ENCODE measurements around the gene MAGEB2.

The MAGEB2 gene

DNA sequence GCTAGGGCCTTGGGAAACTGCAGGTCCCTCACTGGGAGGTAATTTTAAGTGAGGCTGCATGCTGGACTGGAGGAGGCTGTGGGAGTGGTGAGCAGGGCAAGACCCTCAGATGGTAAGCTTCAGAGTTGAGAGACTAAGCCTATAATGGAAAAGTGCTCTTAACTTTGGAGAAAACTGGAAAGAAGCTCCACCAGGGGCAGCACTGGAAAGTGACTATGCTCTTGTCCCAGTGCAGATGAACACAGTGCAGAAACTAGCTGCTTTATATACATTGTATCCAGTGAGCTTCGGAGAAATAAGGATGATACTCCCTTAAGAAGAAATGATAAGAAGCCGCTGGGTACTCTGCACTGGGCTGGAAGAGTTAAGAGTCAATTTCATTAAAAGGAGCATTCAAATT lies 3.2 kb upstream of the MAGEB2 start:
- no peak overlapping the region for H3K4me3 ChIP-seq (replicated peaks in 1 of 2; ENCODE audit: low read depth in 2 of 2, low read length in 2 of 2)
- TF ChIP-seq, protein P1, sequence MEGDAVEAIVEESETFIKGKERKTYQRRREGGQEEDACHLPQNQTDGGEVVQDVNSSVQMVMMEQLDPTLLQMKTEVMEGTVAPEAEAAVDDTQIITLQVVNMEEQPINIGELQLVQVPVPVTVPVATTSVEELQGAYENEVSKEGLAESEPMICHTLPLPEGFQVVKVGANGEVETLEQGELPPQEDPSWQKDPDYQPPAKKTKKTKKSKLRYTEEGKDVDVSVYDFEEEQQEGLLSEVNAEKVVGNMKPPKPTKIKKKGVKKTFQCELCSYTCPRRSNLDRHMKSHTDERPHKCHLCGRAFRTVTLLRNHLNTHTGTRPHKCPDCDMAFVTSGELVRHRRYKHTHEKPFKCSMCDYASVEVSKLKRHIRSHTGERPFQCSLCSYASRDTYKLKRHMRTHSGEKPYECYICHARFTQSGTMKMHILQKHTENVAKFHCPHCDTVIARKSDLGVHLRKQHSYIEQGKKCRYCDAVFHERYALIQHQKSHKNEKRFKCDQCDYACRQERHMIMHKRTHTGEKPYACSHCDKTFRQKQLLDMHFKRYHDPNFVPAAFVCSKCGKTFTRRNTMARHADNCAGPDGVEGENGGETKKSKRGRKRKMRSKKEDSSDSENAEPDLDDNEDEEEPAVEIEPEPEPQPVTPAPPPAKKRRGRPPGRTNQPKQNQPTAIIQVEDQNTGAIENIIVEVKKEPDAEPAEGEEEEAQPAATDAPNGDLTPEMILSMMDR (IDR thresholded peaks at IDR 0.05; ENCODE audit: low read depth, low read length), result no peak

GRCh38 chrX:30217465-30217864 lies 2.1 kb downstream of the MAGEB2 start:
- TF ChIP-seq, protein P1 (IDR thresholded peaks at IDR 0.05; ENCODE audit: low read depth, low read length), result no peak
- DNase-seq (ENCODE audit: low read depth in 2 of 2), result no peak

More for the DNA sequence above, 3.2 kb upstream of the MAGEB2 start:
- DNase-seq (ENCODE audit: low read depth in 2 of 2), result no peak

DNA sequence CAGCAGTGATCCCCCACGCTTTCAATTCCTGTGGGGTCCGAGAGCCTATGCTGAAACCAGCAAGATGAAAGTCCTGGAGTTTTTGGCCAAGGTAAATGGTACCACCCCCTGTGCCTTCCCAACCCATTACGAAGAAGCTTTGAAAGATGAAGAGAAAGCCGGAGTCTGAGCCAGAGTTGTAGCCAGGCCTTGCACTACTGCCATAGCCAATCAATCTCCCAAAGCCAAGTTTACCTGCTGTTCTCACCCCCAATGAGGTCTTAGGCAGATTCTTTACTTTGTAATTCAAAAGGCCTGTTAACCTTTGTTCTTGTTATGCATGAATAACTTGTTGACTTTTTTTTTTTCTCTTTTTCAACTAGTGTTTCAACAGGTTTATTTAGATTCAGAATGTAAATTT lies 4.0 kb downstream of the MAGEB2 start:
- TF ChIP-seq, protein P1 (IDR thresholded peaks at IDR 0.05; ENCODE audit: low read depth, low read length), result no peak
- no peak overlapping the region for H3K4me3 ChIP-seq (replicated peaks in 1 of 2; ENCODE audit: low read depth in 2 of 2, low read length in 2 of 2)
- no peak for DNase-seq (ENCODE audit: low read depth in 2 of 2)

More at GRCh38 chrX:30217465-30217864, 2.1 kb downstream of the MAGEB2 start:
- no peak overlapping the region for H3K4me3 ChIP-seq (replicated peaks in 1 of 2; ENCODE audit: low read depth in 2 of 2, low read length in 2 of 2)

DNA sequence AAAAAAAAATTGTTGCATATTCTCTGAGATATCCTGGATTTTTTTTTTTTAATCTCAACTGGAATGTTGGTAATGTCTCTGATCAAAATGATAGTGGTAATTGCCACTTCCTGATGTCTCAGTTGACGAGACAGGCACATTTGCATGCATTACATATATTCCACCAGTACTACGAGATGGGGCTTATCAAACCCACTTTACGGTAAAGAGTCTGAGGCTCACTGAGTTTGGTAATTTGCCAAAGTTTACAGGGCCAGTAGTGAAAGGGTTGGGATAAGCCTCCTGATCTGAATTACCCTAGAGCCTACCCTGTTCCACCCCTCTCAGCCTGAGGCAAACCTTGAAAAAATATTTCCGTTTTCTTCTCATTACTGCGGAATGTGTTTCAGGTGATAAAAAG lies 5.3 kb downstream of the MAGEB2 start:
- TF ChIP-seq, protein P1 (IDR thresholded peaks at IDR 0.05; ENCODE audit: low read depth, low read length), result no peak

GRCh38 chrX:30224536-30224935 lies 9.2 kb downstream of the MAGEB2 start:
- no peak overlapping the region for H3K4me3 ChIP-seq (replicated peaks in 1 of 2; ENCODE audit: low read depth in 2 of 2, low read length in 2 of 2)
- TF ChIP-seq, protein P1 (IDR thresholded peaks at IDR 0.05; ENCODE audit: low read depth, low read length), result no peak
- no peak for DNase-seq (ENCODE audit: low read depth in 2 of 2)

More for the DNA sequence above, 5.3 kb downstream of the MAGEB2 start:
- H3K4me3 ChIP-seq (replicated peaks in 1 of 2; ENCODE audit: low read depth in 2 of 2, low read length in 2 of 2), result no peak overlapping the region
- no peak for DNase-seq (ENCODE audit: low read depth in 2 of 2)

DNA sequence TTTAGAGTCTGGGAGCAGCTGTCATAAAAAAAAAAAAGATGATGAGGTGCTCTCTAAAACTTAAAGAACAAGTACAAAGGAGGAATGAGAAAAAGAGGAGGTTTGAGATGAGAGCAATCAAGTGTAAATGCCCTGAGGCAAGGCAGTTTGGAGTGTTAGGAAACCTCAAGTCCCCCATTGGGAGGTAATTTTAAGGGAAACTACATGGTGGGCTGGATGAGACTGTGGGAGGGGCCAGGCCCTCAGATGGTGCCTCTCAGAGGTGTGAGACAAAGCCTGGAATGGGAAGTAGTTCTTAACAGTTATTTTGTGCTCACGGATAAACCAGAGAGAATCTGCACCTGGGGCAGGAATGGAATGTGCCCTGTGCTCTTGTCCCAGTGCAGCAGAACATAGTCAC lies 13.2 kb downstream of the MAGEB2 start:
- no peak for DNase-seq (ENCODE audit: low read depth in 2 of 2)
- TF ChIP-seq, protein P1 (IDR thresholded peaks at IDR 0.05; ENCODE audit: low read depth, low read length), result no peak
- no peak overlapping the region for H3K4me3 ChIP-seq (replicated peaks in 1 of 2; ENCODE audit: low read depth in 2 of 2, low read length in 2 of 2)

- no peak within 1 kb of the TSS for H3K4me3 ChIP-seq (replicated peaks in 1 of 2; ENCODE audit: low read depth in 2 of 2, low read length in 2 of 2)
- TF ChIP-seq, protein P1 (IDR thresholded peaks at IDR 0.05; ENCODE audit: low read depth, low read length), result no peak
- DNase-seq (ENCODE audit: low read depth in 2 of 2), result no peak
Observed at GRCh38 chrX:30230395-30230794, 15.0 kb downstream of the MAGEB2 start, which contains the start of gene MAGEB3. MAGEB3 (plus strand) TSS chrX:30230657; CDS start chrX:30235925, 5,268 bp downstream.

Data from cardiac fibroblast (primary cell).